ENCODE results near the gene SLC22A25.

DNA sequence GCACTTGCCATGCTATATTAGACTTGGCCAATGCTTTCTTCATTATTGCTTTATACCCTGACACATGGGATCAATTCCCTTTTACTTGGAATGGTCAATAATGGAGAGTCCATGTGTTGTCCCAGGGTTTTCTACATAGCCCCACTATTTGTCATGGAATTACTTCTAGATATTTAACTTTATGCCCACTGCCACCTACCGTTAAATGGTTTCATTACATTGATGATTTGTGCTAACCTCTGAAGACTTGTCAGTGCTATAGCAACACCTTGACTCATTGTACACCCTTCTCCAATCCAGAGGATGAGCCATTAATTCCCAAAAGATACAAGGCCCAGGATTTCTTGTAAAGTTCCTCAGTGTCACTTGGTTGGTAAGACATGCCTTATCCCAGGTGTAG, 31.4 kb upstream of the SLC22A25 start:
- TF ChIP-seq, protein P1, sequence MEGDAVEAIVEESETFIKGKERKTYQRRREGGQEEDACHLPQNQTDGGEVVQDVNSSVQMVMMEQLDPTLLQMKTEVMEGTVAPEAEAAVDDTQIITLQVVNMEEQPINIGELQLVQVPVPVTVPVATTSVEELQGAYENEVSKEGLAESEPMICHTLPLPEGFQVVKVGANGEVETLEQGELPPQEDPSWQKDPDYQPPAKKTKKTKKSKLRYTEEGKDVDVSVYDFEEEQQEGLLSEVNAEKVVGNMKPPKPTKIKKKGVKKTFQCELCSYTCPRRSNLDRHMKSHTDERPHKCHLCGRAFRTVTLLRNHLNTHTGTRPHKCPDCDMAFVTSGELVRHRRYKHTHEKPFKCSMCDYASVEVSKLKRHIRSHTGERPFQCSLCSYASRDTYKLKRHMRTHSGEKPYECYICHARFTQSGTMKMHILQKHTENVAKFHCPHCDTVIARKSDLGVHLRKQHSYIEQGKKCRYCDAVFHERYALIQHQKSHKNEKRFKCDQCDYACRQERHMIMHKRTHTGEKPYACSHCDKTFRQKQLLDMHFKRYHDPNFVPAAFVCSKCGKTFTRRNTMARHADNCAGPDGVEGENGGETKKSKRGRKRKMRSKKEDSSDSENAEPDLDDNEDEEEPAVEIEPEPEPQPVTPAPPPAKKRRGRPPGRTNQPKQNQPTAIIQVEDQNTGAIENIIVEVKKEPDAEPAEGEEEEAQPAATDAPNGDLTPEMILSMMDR (conservative IDR thresholded peaks at IDR 0.05 in 1 of 2, IDR thresholded peaks at IDR 0.05 in 1 of 2; ENCODE audit: low read depth in 1 of 2, low read length in 2 of 2): no peak
- no peak for TF ChIP-seq EZH2 (IDR thresholded peaks at IDR 0.05; ENCODE audit: low read length, missing control alignments)

All from fibroblast of lung (primary cell).